Measurements from ENCODE around the gene NOC2L.

- TF ChIP-seq CTCF (optimal IDR thresholded peaks at IDR 0.05 in 1 of 3, IDR thresholded peaks at IDR 0.05 in 1 of 3, conservative IDR thresholded peaks at IDR 0.05 in 1 of 3; ENCODE audit: extremely low read depth in 1 of 3, insufficient read depth in 2 of 3, low read length in 3 of 3) (no peak), EZH2 (IDR thresholded peaks at IDR 0.05; ENCODE audit: low read length) (no peak)
These were observed 46.8 kb upstream of the NOC2L start for GRCh38 chr1:1005774-1006304.

Measured in keratinocyte (primary cell).